Right atrium auricular region (tissue), 2 donors: ENCODE results near the gene ARNT2. TPM values are rescaled to one million over a fixed set of nuclear protein-coding genes. Genes with fewer than 3 reads are reported as not detected.
"Not testable (repeated sequence)": the region's sequence is repeated elsewhere in the genome, so short reads cannot be mapped to it uniquely, and the experiment has no call there.

Experiments
- DNase-seq: peaks from one replicate; pipeline ENCODE4 v3.0.0-alpha.2; 2019; ENCODE audit warnings: low spot score
- H3K27ac ChIP-seq, 2 donors: fragments of 200-600 bp; sonication (generic); 1 replicate in 1 of 2; 2 replicates in 1 of 2; pipeline ENCODE4 v1.5.1; 2016 to 2019
- H3K27me3 ChIP-seq, 2 donors: fragments of 200-600 bp; sonication (generic); one replicate each; pipeline versions ENCODE4 v1.5.1 to v1.6.0; 2017 to 2019
- H3K36me3 ChIP-seq: fragments of 200-600 bp; sonication (generic); one replicate; pipeline ENCODE4 v1.5.1; 2016
- H3K4me1 ChIP-seq, 2 donors: fragments of 200-600 bp; sonication (generic); one replicate each; pipeline versions ENCODE4 v1.5.1 to v1.6.0; 2017 to 2019
- H3K4me3 ChIP-seq, 2 donors: fragments of 200-600 bp; sonication (generic); 1 replicate in 1 of 2; 2 replicates in 1 of 2; pipeline ENCODE4 v1.5.1; 2017 to 2019; ENCODE audit warnings: mild to moderate bottlenecking in 1 of 2, moderate library complexity in 1 of 2
- H3K9me3 ChIP-seq, 2 donors: fragments of 200-600 bp; sonication (generic); one replicate each; pipeline ENCODE4 v1.5.1; 2019
- total RNA-seq, 2 donors: library from RNA; depleted of rRNA; stranded (reverse); fragments of >200 nt; gene quantifications; one replicate each; pipeline ENCODE4 v1.1.0, GENCODE V29; 2016
- TF ChIP-seq, protein P1 (sequence below), 2 donors: fragments of 200-600 bp; sonication (generic); IDR thresholded peaks; one replicate each; pipeline ENCODE4 v1.5.1; 2019; ENCODE audit warnings: antibody characterized with exemption in 2 of 2

The ARNT2 gene
- total RNA-seq, 2 donors from 2014 or later, result 4.8 to 8.4 TPM

- H3K27me3 ChIP-seq, result no peaks in the 10 kb centered on the region
- H3K27ac ChIP-seq, result no peak overlapping the region
- TF ChIP-seq, protein P1, sequence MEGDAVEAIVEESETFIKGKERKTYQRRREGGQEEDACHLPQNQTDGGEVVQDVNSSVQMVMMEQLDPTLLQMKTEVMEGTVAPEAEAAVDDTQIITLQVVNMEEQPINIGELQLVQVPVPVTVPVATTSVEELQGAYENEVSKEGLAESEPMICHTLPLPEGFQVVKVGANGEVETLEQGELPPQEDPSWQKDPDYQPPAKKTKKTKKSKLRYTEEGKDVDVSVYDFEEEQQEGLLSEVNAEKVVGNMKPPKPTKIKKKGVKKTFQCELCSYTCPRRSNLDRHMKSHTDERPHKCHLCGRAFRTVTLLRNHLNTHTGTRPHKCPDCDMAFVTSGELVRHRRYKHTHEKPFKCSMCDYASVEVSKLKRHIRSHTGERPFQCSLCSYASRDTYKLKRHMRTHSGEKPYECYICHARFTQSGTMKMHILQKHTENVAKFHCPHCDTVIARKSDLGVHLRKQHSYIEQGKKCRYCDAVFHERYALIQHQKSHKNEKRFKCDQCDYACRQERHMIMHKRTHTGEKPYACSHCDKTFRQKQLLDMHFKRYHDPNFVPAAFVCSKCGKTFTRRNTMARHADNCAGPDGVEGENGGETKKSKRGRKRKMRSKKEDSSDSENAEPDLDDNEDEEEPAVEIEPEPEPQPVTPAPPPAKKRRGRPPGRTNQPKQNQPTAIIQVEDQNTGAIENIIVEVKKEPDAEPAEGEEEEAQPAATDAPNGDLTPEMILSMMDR (IDR thresholded peaks at IDR 0.05), result no peak
- H3K9me3 ChIP-seq, result peaks cover 0 to 5% of the 10 kb centered on the region in 2 donors
- H3K4me1 ChIP-seq, result peaks cover 0 to 15% of the 10 kb centered on the region in 2 donors
- no peak for DNase-seq
- no peaks in the 10 kb centered on the region for H3K36me3 ChIP-seq
- H3K4me3 ChIP-seq, result no peak overlapping the region
These were observed 103.6 kb downstream of the ARNT2 start for GRCh38 chr15:80507638-80508316.

DNA sequence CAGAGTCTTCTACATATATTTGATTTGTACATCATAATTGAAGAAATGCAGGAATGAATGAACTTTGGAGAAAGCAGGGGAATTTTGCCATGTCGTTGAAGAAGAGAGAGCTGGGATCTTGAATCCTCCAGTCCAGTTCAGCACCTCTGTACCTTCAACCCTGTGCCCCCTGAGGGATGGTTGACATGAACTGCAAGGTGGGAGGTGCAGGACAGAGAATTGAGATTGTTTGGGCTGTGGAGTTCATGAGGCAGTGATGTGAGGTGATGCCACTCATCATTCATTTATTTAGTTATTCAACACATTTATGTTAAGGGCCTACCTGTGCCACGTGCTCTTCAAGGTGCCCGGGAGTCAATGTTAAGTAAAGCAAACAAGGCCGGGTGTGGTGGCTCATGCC is 104.6 kb downstream of the ARNT2 start:
- peaks cover 0 to 5% of the 10 kb centered on the region in 2 donors for H3K4me1 ChIP-seq
- no peak overlapping the region for H3K4me3 ChIP-seq
- no peak overlapping the region for H3K27ac ChIP-seq
- peaks cover 0 to 5% of the 10 kb centered on the region in 2 donors for H3K9me3 ChIP-seq
- H3K27me3 ChIP-seq, result no peaks in the 10 kb centered on the region
- TF ChIP-seq, protein P1 (IDR thresholded peaks at IDR 0.05), result no peak
- no peak for DNase-seq
- H3K36me3 ChIP-seq, result no peaks in the 10 kb centered on the region

GRCh38 chr15:80509800-80510199 is 105.6 kb downstream of the ARNT2 start:
- Histone ChIP-seq H3K36me3 (no peaks in the 10 kb centered on the region), H3K4me1 (peaks cover 0 to 4% of the 10 kb centered on the region in 2 donors), H3K9me3 (peaks cover 0 to 3% of the 10 kb centered on the region in 2 donors), H3K27ac (no peak overlapping the region), H3K27me3 (no peaks in the 10 kb centered on the region), H3K4me3 (no peak overlapping the region)
- TF ChIP-seq, protein P1 (IDR thresholded peaks at IDR 0.05), result no peak
- no peak for DNase-seq

GRCh38 chr15:80510985-80511384 is 106.8 kb downstream of the ARNT2 start:
- not testable (repeated sequence) for H3K4me1 ChIP-seq, H3K27me3 ChIP-seq, DNase-seq, H3K36me3 ChIP-seq, H3K9me3 ChIP-seq, H3K27ac ChIP-seq, H3K4me3 ChIP-seq

DNA sequence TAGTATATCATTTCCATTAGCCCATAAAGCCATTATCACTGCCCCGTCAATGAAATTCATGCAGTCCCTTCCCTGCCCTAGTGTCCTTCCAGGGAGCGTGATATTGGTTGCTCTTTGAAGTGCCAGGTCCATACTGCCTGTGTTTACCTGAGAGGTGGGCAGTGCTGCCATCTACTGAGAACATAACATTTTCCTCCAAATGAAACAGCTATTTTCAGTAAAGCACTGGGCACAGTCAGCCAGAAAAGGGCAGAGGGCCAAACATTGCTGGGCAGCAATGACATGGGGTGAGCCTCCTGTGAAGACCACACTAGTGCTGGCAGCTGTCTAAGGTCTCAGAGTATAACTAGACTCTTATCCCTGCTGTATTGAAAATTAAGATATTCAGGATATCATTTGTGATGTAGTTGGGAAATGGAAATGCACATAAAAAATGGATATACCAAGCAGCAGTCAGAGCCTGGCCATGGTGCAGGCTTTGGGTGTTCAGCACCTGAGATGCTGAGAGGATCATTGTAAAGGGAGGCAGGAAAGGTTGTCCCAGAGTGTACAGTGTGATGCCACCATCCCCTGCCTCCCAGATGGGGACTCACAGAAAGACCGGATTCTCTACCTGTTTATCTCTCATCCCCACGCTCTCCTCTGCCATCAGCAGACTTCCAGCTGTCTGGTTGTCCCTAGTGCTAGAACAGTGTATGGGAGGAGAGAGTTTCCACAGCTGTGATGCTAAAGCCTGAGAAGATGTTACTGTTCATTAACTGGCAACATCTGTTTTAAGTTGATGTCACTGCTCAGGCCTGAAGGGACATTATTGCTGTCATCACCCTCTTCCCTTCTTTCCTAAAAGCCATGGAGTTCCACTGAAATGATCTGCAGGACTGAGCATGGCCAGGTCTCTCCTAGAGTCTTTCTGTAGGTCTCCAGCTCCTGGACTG is 108.8 kb downstream of the ARNT2 start:
- DNase-seq, result no peak
- Histone ChIP-seq H3K36me3 (no peaks in the 10 kb centered on the region), H3K27ac (no peak overlapping the region), H3K4me1 (no peaks in the 10 kb centered on the region), H3K27me3 (no peaks in the 10 kb centered on the region), H3K9me3 (peaks cover 0 to 18% of the 10 kb centered on the region in 2 donors), H3K4me3 (no peak overlapping the region)
- TF ChIP-seq, protein P1 (IDR thresholded peaks at IDR 0.05), result peak in 1 of 2 donors; percentile 26
